ENCODE measurements around the gene SCLT1. TPM values are rescaled to one million over a fixed set of nuclear protein-coding genes. Genes with fewer than 3 reads are reported as not detected.

SCLT1 gene
- polyA plus RNA-seq, 3 donors = 14.8 to 20.1 (median 17.9) TPM

- Histone ChIP-seq H3K4me3 (replicated peaks in 1 of 3; ENCODE audit: low read depth in 2 of 3, low read length in 3 of 3) (no peak overlapping the region), H2AFZ (ENCODE audit: insufficient read depth, low read depth, low read length, poor library complexity, severe bottlenecking) (no peak overlapping the region), H3K4me1 (ENCODE audit: control insufficient read depth in 1 of 2, insufficient read depth in 2 of 2, low read length in 2 of 2) (no peaks in the 10 kb centered on the region), H3K4me2 (replicated peaks; ENCODE audit: extremely low read depth, low read length, poor library complexity, severe bottlenecking) (no peak overlapping the region), H3K9ac (ENCODE audit: insufficient read depth, low read length, poor library complexity, severe bottlenecking) (no peak overlapping the region), H3K27me3 (ENCODE audit: control insufficient read depth in 2 of 2, insufficient read depth in 2 of 2, low read length in 2 of 2) (no peaks in the 10 kb centered on the region), H3K27ac (ENCODE audit: low read depth in 1 of 2, low read length in 2 of 2) (no peak overlapping the region), H4K20me1 (ENCODE audit: insufficient read depth, low read length) (no peaks in the 10 kb centered on the region), H3K9me3 (replicated peaks in 1 of 2; ENCODE audit: control insufficient read depth in 1 of 2, insufficient read depth in 1 of 2, low read length in 2 of 2) (peaks cover 0 to 3% of the 10 kb centered on the region in 2 donors), H3K79me2 (ENCODE audit: insufficient read depth, low read length) (no peaks in the 10 kb centered on the region), H3K36me3 (replicated peaks in 1 of 2; ENCODE audit: control insufficient read depth in 1 of 2, insufficient read depth in 2 of 2, low read length in 2 of 2) (peaks cover 26 to 74% of the 10 kb centered on the region in 2 donors)
- Mint-ChIP-seq H3K27ac (no peak overlapping the region), H3K9me3 (peaks cover 0 to 5% (median 0%) of the 10 kb centered on the region in 7 donors), H3K4me3 (no peak overlapping the region), H3K36me3 (peaks cover 29 to 34% of the 10 kb centered on the region in 2 donors), H3K4me1 (no peaks in the 10 kb centered on the region), H3K27me3 (ENCODE audit: low read depth in 3 of 3) (no peaks in the 10 kb centered on the region)
- intact Hi-C loops (cut with micrococcal nuclease) = no loop called here
- no peak for TF ChIP-seq CTCF (IDR thresholded peaks at IDR 0.05)
- DNase-seq = no peak
Measured at GRCh38 chr4:128973384-128973783, 120.0 kb downstream of the SCLT1 start.

- H3K36me3 Mint-ChIP-seq = peaks cover 35 to 38% of the 10 kb centered on the region in 2 donors
- Histone ChIP-seq H4K20me1 (ENCODE audit: insufficient read depth, low read length) (no peaks in the 10 kb centered on the region), H3K27me3 (ENCODE audit: control insufficient read depth in 2 of 2, insufficient read depth in 2 of 2, low read length in 2 of 2) (no peaks in the 10 kb centered on the region), H3K4me2 (replicated peaks; ENCODE audit: extremely low read depth, low read length, poor library complexity, severe bottlenecking) (no peak overlapping the region), H3K27ac (ENCODE audit: low read depth in 1 of 2, low read length in 2 of 2) (no peak overlapping the region), H3K9me3 (replicated peaks in 1 of 2; ENCODE audit: control insufficient read depth in 1 of 2, insufficient read depth in 1 of 2, low read length in 2 of 2) (no peaks in the 10 kb centered on the region), H2AFZ (ENCODE audit: insufficient read depth, low read depth, low read length, poor library complexity, severe bottlenecking) (no peak overlapping the region), H3K4me3 (replicated peaks in 1 of 3; ENCODE audit: low read depth in 2 of 3, low read length in 3 of 3) (no peak overlapping the region), H3K4me1 (ENCODE audit: control insufficient read depth in 1 of 2, insufficient read depth in 2 of 2, low read length in 2 of 2) (peaks cover 11 to 25% of the 10 kb centered on the region in 2 donors), H3K9ac (ENCODE audit: insufficient read depth, low read length, poor library complexity, severe bottlenecking) (no peak overlapping the region), H3K36me3 (replicated peaks in 1 of 2; ENCODE audit: control insufficient read depth in 1 of 2, insufficient read depth in 2 of 2, low read length in 2 of 2) (peaks cover 9 to 24% of the 10 kb centered on the region in 2 donors), H3K79me2 (ENCODE audit: insufficient read depth, low read length) (no peaks in the 10 kb centered on the region)
- no peak overlapping the region for H3K27ac Mint-ChIP-seq
- no peak overlapping the region for H3K4me3 Mint-ChIP-seq
- no peaks in the 10 kb centered on the region for H3K27me3 Mint-ChIP-seq (ENCODE audit: low read depth in 3 of 3)
- intact Hi-C loops (cut with micrococcal nuclease) = no loop called here
- DNase-seq = no peak
- peaks cover 20% of the 10 kb centered on the region for H3K4me1 Mint-ChIP-seq
- peaks cover 0 to 3% (median 0%) of the 10 kb centered on the region in 7 donors for H3K9me3 Mint-ChIP-seq
- TF ChIP-seq CTCF (IDR thresholded peaks at IDR 0.05) = no peak
Measured at GRCh38 chr4:128961405-128961804, 131.9 kb downstream of the SCLT1 start.
